Esophagus squamous epithelium (tissue), 4 donors: Measurements from ENCODE around the gene EIF1AD.

Experiments
- POLR2A ChIP-seq, 4 donors: fragments of 450-650 bp; IDR thresholded peaks; one replicate each; pipeline ENCODE4 v1.6.1; 2017; ENCODE audit warnings: antibody characterized with exemption in 4 of 4, mild to moderate bottlenecking in 4 of 4, moderate library complexity in 3 of 4
- TF ChIP-seq, protein P1 (sequence below), 6 experiments: fragments of 450-650 bp in 4 of 6; fragments of 200-600 bp in 2 of 6; sonication (generic) in 2 of 6; IDR thresholded peaks; one replicate each; pipeline ENCODE4 v1.5.1; 2016 to 2019; ENCODE audit warnings: antibody characterized with exemption in 6 of 6, mild to moderate bottlenecking in 4 of 6, moderate library complexity in 4 of 6

GRCh38 chr11:66026017-66026529 lies 24.1 kb upstream of the EIF1AD start, which contains the start of gene CATSPER1:
- TF ChIP-seq, protein P1, sequence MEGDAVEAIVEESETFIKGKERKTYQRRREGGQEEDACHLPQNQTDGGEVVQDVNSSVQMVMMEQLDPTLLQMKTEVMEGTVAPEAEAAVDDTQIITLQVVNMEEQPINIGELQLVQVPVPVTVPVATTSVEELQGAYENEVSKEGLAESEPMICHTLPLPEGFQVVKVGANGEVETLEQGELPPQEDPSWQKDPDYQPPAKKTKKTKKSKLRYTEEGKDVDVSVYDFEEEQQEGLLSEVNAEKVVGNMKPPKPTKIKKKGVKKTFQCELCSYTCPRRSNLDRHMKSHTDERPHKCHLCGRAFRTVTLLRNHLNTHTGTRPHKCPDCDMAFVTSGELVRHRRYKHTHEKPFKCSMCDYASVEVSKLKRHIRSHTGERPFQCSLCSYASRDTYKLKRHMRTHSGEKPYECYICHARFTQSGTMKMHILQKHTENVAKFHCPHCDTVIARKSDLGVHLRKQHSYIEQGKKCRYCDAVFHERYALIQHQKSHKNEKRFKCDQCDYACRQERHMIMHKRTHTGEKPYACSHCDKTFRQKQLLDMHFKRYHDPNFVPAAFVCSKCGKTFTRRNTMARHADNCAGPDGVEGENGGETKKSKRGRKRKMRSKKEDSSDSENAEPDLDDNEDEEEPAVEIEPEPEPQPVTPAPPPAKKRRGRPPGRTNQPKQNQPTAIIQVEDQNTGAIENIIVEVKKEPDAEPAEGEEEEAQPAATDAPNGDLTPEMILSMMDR (IDR thresholded peaks at IDR 0.05), result no peak
- no peak for TF ChIP-seq POLR2A (IDR thresholded peaks at IDR 0.05)
